Endometrial microvascular endothelial cells (primary cell): ENCODE data around the gene FCF1. TPM values are rescaled to one million over a fixed set of nuclear protein-coding genes. Genes with fewer than 3 reads are reported as not detected.

Experiments used
- in situ Hi-C: cut with HindIII; loops from 2 replicates; pipeline ENCODE4 v1.10.0; 2017; ENCODE audit warnings: low sequenced_read_pairs, low pct_unique_long_range_greater_than_20kb; ENCODE audit errors: inconsistent ontology term
- total RNA-seq: library from RNA; depleted of rRNA; stranded (reverse); fragments of >200 nt; gene quantifications from one replicate; pipeline ENCODE4 v1.2.3, GENCODE V29; 2015; ENCODE audit errors: inconsistent ontology term

FCF1 gene, protein sequence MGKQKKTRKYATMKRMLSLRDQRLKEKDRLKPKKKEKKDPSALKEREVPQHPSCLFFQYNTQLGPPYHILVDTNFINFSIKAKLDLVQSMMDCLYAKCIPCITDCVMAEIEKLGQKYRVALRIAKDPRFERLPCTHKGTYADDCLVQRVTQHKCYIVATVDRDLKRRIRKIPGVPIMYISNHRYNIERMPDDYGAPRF
- total RNA-seq, result 36.3 TPM

DNA sequence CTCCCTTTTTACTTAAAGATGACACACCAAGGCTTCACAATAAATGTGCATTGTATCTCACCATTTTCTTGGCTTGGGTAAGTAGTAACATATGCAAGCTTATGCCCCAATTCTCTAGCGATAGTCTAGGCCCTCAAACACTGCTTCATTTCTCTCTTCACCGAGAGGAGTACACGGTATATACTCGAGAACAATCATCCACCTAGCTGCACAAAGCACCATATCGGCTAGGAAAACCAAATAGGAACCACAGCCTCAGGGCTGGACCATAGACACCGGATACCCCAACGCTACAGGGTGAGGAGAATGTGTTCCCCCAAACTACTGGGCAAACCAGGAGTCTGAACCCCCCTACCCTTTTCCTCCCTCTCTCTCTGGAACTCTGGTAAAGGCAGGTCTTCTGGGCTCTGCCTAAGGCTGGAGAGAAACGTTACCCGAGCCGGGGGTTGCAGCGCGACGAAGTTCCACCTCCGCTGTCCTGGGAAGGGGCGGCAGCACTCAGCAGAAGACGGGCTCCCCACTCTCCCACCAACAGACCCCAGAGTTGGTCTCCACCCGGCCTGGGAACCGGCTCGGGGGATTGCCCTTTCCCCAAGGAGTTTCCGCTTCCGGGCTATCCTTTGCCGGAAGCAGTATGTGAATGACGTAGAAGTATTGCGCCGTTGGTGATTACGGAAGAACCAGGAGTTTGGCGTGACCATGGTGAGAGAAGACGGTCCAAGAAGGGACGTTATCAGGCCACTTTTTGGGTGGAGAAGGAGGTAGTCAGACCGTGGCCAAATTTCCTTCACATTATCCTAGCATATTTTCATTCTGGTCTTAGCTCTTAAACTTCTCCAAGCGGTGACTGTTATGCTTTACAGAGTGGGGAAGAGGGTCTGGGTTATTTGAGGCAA, at the start of gene FCF1, which contains the start of gene AREL1:
Gene FCF1 (plus strand): TSS at position 646 of the 896 bp plus-strand sequence. CDS start 54 bp downstream, at position 700.
Gene AREL1 (minus strand): TSS at position 582 of the 896 bp plus-strand sequence. CDS start 27,465 bp downstream, outside the sequence.
- in situ Hi-C loops, result no loop called here

DNA sequence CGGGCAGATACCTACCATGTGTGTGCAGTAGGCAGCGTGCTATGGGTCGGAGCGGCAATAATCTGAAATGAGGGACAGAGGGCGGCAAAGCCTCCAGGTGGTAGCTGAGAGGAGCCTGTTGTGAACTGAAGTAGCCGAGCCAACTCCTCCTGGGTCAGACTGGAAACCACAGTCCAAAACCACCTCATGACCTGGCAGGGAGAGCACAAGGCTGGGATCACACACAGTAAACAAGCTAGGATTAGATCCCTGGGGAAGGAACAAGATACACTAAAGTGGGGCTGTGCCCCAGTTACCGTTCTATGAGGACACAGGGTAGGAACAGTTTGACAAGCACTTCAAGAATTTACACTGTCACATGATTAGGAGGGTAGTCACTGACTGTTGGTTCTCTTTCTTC, 49.1 kb upstream of the FCF1 start:
- in situ Hi-C loops, result loop anchor here (25.0 kb wide), 1 partner anchor 198 kb away; no protein-coding TSS in a partner anchor

GRCh38 chr14:74664717-74665116, 48.2 kb upstream of the FCF1 start:
- in situ Hi-C loops, result loop anchor here (25.0 kb wide), 1 partner anchor 198 kb away; no protein-coding TSS in a partner anchor

- in situ Hi-C loops, result loop anchor here (25.0 kb wide), 1 partner anchor 195 kb away; no protein-coding TSS in a partner anchor
Measured at GRCh38 chr14:74667758-74668157, 45.2 kb upstream of the FCF1 start.

DNA sequence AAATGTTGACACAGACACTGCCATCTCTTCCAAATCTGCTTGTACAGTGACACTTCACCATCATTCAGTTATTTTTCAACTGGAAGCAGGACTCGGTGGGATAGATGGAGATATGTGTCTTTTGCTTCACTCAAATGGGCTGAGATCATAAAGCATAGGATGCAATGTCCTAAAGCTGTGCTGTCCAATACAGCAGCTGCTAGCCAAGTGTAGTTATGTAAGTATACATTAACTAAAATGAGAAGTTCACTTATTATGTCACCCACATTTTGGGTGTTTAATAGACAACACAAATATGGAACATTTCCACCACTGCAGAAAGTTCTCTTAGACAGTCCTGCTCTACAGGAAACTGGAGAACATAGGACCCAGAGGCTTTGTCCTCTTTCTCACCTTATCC, 43.7 kb upstream of the FCF1 start:
- in situ Hi-C loops, result loop anchor here (25.0 kb wide), 1 partner anchor 193 kb away; no protein-coding TSS in a partner anchor

GRCh38 chr14:74669846-74670245, 43.1 kb upstream of the FCF1 start:
- in situ Hi-C loops, result loop anchor here (25.0 kb wide), 1 partner anchor 192 kb away; no protein-coding TSS in a partner anchor

DNA sequence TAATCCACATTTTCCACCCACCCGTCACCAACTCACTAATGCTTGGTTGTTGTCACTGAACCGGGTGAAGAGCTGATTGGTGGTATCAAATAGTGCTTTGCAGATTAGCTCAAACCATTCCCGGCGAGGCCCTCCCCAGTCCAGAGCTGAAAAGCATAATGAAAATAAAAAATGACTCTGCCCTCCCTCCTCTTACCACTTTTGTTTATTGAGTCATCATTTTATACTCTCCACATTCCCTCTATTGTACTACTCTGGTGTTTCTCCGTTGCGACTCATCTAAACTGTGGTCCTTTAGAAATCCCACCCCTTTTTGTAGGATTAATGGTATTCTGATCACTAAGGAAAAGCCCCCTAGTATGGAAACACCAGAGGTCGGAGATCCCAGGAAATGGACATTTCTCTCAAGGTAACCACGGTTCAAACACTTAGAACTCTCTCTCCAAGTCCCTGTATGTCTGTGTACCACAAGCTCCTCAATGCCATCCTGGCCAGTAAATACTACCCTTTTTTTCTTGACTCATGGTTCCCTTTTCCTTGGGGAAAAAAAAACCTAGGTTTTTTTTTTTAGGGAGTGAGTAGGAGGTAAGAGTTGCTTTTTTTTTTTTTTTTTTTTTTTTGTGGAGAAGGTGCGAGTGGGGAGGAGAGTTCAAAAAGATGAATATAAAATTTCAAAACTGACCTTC, 42.1 kb upstream of the FCF1 start:
- in situ Hi-C loops, result loop anchor here (25.0 kb wide), 1 partner anchor 191 kb away; no protein-coding TSS in a partner anchor

- in situ Hi-C loops, result loop anchor here (25.0 kb wide), 1 partner anchor 191 kb away; no protein-coding TSS in a partner anchor
Measured at GRCh38 chr14:74671789-74672188, 41.2 kb upstream of the FCF1 start.

DNA sequence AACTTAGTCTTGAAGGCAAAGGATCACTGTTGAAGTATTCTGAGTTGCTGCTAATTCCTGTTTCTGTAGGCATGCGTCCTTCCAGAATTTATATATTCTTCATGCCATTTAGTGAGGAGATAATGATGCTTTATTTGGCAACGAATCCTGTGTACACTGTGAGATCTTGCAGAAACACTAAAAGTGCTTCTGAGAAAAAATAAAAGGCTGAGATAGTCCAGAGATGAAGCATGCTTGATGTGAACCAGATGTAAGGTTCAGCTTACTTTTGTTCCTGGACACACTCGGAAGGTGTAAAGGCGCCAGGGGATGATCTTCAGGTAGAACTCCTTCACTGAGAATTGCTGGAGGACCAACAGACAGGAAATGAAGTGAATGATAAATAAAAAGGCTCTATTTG, 39.2 kb upstream of the FCF1 start:
- in situ Hi-C loops, result loop anchor here (25.0 kb wide), 1 partner anchor 189 kb away; no protein-coding TSS in a partner anchor

DNA sequence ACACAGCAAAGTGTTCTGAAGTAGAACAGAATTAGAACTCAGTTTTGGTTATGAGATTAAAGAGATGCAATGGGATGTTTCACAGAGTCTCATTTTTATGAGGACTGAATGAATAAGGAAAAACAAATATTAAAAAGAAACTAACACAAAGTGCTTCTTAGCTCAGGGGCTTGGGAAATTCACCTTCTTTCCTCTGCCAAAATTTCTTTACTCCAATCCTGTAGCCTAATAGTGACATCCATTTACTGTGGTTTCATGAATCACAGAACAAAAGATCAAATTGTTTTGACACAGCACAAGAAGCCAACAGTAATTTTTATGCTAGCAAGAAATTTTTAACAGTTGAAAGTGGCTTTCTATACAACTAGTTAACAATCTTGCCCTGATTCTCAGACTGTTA, 37.7 kb upstream of the FCF1 start:
- in situ Hi-C loops, result no loop called here

GRCh38 chr14:74682169-74682952, 30.6 kb upstream of the FCF1 start:
- in situ Hi-C loops, result no loop called here

GRCh38 chr14:74683406-74683805, 29.5 kb upstream of the FCF1 start:
- in situ Hi-C loops, result no loop called here

DNA sequence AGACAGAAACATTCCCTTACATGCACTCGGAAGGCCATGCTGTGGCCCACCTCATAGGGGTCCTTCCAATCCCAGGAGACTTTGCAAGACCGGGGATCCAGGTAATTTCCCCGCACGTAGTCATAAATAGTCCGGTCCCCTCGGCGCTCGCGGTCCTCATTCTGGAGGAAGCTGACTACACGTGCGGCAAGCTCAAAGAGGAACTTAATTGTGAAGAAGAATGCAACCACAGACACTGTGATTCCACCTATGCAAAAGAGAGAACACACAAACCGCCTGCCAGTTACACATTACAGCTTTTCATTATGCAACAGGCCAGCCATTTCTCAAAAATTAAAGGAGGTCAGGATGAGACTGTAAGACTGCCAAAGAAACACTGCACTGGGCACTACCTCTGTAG, 28.5 kb upstream of the FCF1 start:
- in situ Hi-C loops, result no loop called here

DNA sequence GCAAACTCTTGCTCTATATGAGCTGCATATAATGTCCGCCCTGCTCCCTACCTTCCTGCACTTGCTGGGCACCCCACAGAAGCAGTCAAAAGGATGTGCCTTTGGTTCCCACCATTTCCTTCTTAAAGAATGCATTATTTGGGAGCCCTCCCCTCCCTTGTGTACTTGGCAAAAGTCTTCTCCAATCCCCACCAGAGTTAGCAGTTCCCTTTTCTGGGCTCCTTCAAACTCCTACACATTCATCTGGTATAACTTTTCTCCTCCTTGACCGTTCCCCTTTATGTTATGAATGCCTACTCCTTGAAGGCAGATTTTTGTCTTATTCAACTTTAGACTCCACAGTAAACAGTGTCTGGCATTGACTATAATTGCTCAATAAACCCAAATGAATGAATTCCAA, 27.9 kb upstream of the FCF1 start:
- in situ Hi-C loops, result no loop called here

- in situ Hi-C loops, result no loop called here
Measured at GRCh38 chr14:74685921-74686678, 26.8 kb upstream of the FCF1 start.

GRCh38 chr14:74691456-74691855, 21.5 kb upstream of the FCF1 start:
- in situ Hi-C loops, result no loop called here

- in situ Hi-C loops, result no loop called here
Measured at GRCh38 chr14:74693191-74693590, 19.8 kb upstream of the FCF1 start.

- in situ Hi-C loops, result no loop called here
Measured at GRCh38 chr14:74695406-74695805, 17.5 kb upstream of the FCF1 start.
